ENCODE data around the gene CYP46A1. TPM values are rescaled to one million over a fixed set of nuclear protein-coding genes. Genes with fewer than 3 reads are reported as not detected.

CYP46A1 gene
- total and polyA plus RNA-seq, 2 donors, result 0.14 to 0.62 TPM

GRCh38 chr14:99689266-99690236 is 5.5 kb downstream of the CYP46A1 start:
- Histone ChIP-seq H3K27me3 (ENCODE audit: control insufficient read depth in 2 of 2, insufficient read depth in 1 of 2, low read length in 1 of 2) (peaks cover 4 to 51% of the 10 kb centered on the region in 2 donors), H3K4me1 (ENCODE audit: control insufficient read depth in 2 of 2, insufficient read depth in 2 of 2, low read length in 2 of 2) (peaks cover 7 to 19% of the 10 kb centered on the region in 2 donors), H3K4me3 (ENCODE audit: low read length in 2 of 2) (no peak overlapping the region), H3K9me3 (ENCODE audit: control insufficient read depth in 2 of 2, insufficient read depth in 1 of 2, low read length in 1 of 2) (no peaks in the 10 kb centered on the region), H3K27ac (ENCODE audit: low read depth in 1 of 2, low read length in 1 of 2) (no peak overlapping the region), H3K36me3 (ENCODE audit: control insufficient read depth in 2 of 2, insufficient read depth in 2 of 2, low read length in 1 of 2) (no peaks in the 10 kb centered on the region)
- no peak for DNase-seq (ENCODE audit: low read depth in 6 of 9, low spot score in 9 of 9)
- whole genome bisulfite sequencing, result 96% methylated on average over 11 of the region's 11 CpGs

- Histone ChIP-seq H3K27ac (ENCODE audit: low read depth in 1 of 2, low read length in 1 of 2) (no peak overlapping the region), H3K9me3 (ENCODE audit: control insufficient read depth in 2 of 2, insufficient read depth in 1 of 2, low read length in 1 of 2) (no peaks in the 10 kb centered on the region), H3K36me3 (ENCODE audit: control insufficient read depth in 2 of 2, insufficient read depth in 2 of 2, low read length in 1 of 2) (no peaks in the 10 kb centered on the region), H3K4me3 (ENCODE audit: low read length in 2 of 2) (no peak overlapping the region), H3K4me1 (ENCODE audit: control insufficient read depth in 2 of 2, insufficient read depth in 2 of 2, low read length in 2 of 2) (peaks cover 3 to 16% of the 10 kb centered on the region in 2 donors), H3K27me3 (ENCODE audit: control insufficient read depth in 2 of 2, insufficient read depth in 1 of 2, low read length in 1 of 2) (peaks cover 4 to 41% of the 10 kb centered on the region in 2 donors)
- no peak for DNase-seq (ENCODE audit: low read depth in 6 of 9, low spot score in 9 of 9)
- 87% methylated on average over 5 of the region's 5 CpGs for WGBS
Observed at GRCh38 chr14:99690636-99691035, 6.5 kb downstream of the CYP46A1 start.

- WGBS, result 92% methylated on average over 13 of the region's 13 CpGs
- peaks cover 3 to 15% of the 10 kb centered on the region in 2 donors for H3K4me1 ChIP-seq (ENCODE audit: control insufficient read depth in 2 of 2, insufficient read depth in 2 of 2, low read length in 2 of 2)
- H3K9me3 ChIP-seq (ENCODE audit: control insufficient read depth in 2 of 2, insufficient read depth in 1 of 2, low read length in 1 of 2), result no peaks in the 10 kb centered on the region
- no peaks in the 10 kb centered on the region for H3K36me3 ChIP-seq (ENCODE audit: control insufficient read depth in 2 of 2, insufficient read depth in 2 of 2, low read length in 1 of 2)
- no peak for DNase-seq (ENCODE audit: low read depth in 6 of 9, low spot score in 9 of 9)
- no peak overlapping the region for H3K4me3 ChIP-seq (ENCODE audit: low read length in 2 of 2)
- H3K27ac ChIP-seq (ENCODE audit: low read depth in 1 of 2, low read length in 1 of 2), result no peak overlapping the region
- peaks cover 4 to 37% of the 10 kb centered on the region in 2 donors for H3K27me3 ChIP-seq (ENCODE audit: control insufficient read depth in 2 of 2, insufficient read depth in 1 of 2, low read length in 1 of 2)
Observed at GRCh38 chr14:99691111-99691885, 7.2 kb downstream of the CYP46A1 start.

- Histone ChIP-seq H3K9me3 (ENCODE audit: control insufficient read depth in 2 of 2, insufficient read depth in 1 of 2, low read length in 1 of 2) (no peaks in the 10 kb centered on the region), H3K4me1 (ENCODE audit: control insufficient read depth in 2 of 2, insufficient read depth in 2 of 2, low read length in 2 of 2) (no peaks in the 10 kb centered on the region), H3K36me3 (ENCODE audit: control insufficient read depth in 2 of 2, insufficient read depth in 2 of 2, low read length in 1 of 2) (no peaks in the 10 kb centered on the region), H3K27me3 (ENCODE audit: control insufficient read depth in 2 of 2, insufficient read depth in 1 of 2, low read length in 1 of 2) (peaks cover 4 to 16% of the 10 kb centered on the region in 2 donors), H3K4me3 (ENCODE audit: low read length in 2 of 2) (no peak overlapping the region), H3K27ac (ENCODE audit: low read depth in 1 of 2, low read length in 1 of 2) (no peak overlapping the region)
- WGBS, result 96% methylated on average over 3 of the region's 3 CpGs
- DNase-seq (ENCODE audit: low read depth in 6 of 9, low spot score in 9 of 9), result no peak
Observed at GRCh38 chr14:99693918-99694317, 9.8 kb downstream of the CYP46A1 start.

GRCh38 chr14:99696929-99697328 is 12.8 kb downstream of the CYP46A1 start:
- no peak overlapping the region for H3K4me3 ChIP-seq (ENCODE audit: low read length in 2 of 2)
- 95% methylated on average over 4 of the region's 4 CpGs for WGBS
- DNase-seq (ENCODE audit: low read depth in 6 of 9, low spot score in 9 of 9), result no peak
- no peaks in the 10 kb centered on the region for H3K9me3 ChIP-seq (ENCODE audit: control insufficient read depth in 2 of 2, insufficient read depth in 1 of 2, low read length in 1 of 2)
- no peaks in the 10 kb centered on the region for H3K36me3 ChIP-seq (ENCODE audit: control insufficient read depth in 2 of 2, insufficient read depth in 2 of 2, low read length in 1 of 2)
- peaks cover 0 to under 1% of the 10 kb centered on the region in 2 donors for H3K27me3 ChIP-seq (ENCODE audit: control insufficient read depth in 2 of 2, insufficient read depth in 1 of 2, low read length in 1 of 2)
- no peaks in the 10 kb centered on the region for H3K4me1 ChIP-seq (ENCODE audit: control insufficient read depth in 2 of 2, insufficient read depth in 2 of 2, low read length in 2 of 2)
- H3K27ac ChIP-seq (ENCODE audit: low read depth in 1 of 2, low read length in 1 of 2), result no peak overlapping the region

- no peak for DNase-seq (ENCODE audit: low read depth in 6 of 9, low spot score in 9 of 9)
- Histone ChIP-seq H3K36me3 (ENCODE audit: control insufficient read depth in 2 of 2, insufficient read depth in 2 of 2, low read length in 1 of 2) (no peaks in the 10 kb centered on the region), H3K9me3 (ENCODE audit: control insufficient read depth in 2 of 2, insufficient read depth in 1 of 2, low read length in 1 of 2) (peaks cover 3 to 4% of the 10 kb centered on the region in 2 donors), H3K27me3 (ENCODE audit: control insufficient read depth in 2 of 2, insufficient read depth in 1 of 2, low read length in 1 of 2) (no peaks in the 10 kb centered on the region), H3K27ac (ENCODE audit: low read depth in 1 of 2, low read length in 1 of 2) (no peak overlapping the region), H3K4me1 (ENCODE audit: control insufficient read depth in 2 of 2, insufficient read depth in 2 of 2, low read length in 2 of 2) (no peaks in the 10 kb centered on the region), H3K4me3 (ENCODE audit: low read length in 2 of 2) (no peak overlapping the region)
- 82% methylated on average over 6 of the region's 6 CpGs for WGBS
Observed at GRCh38 chr14:99698236-99698635, 14.1 kb downstream of the CYP46A1 start.

- Histone ChIP-seq H3K4me3 (ENCODE audit: low read length in 2 of 2) (no peak overlapping the region), H3K36me3 (ENCODE audit: control insufficient read depth in 2 of 2, insufficient read depth in 2 of 2, low read length in 1 of 2) (no peaks in the 10 kb centered on the region), H3K9me3 (ENCODE audit: control insufficient read depth in 2 of 2, insufficient read depth in 1 of 2, low read length in 1 of 2) (peaks cover 6 to 8% of the 10 kb centered on the region in 2 donors), H3K27ac (ENCODE audit: low read depth in 1 of 2, low read length in 1 of 2) (no peak overlapping the region), H3K27me3 (ENCODE audit: control insufficient read depth in 2 of 2, insufficient read depth in 1 of 2, low read length in 1 of 2) (no peaks in the 10 kb centered on the region), H3K4me1 (ENCODE audit: control insufficient read depth in 2 of 2, insufficient read depth in 2 of 2, low read length in 2 of 2) (no peaks in the 10 kb centered on the region)
- WGBS, result 51% methylated on average over 5 of the region's 5 CpGs
- DNase-seq (ENCODE audit: low read depth in 6 of 9, low spot score in 9 of 9), result no peak
Observed at GRCh38 chr14:99698642-99699041, 14.5 kb downstream of the CYP46A1 start.

- Histone ChIP-seq H3K4me3 (ENCODE audit: low read length in 2 of 2) (no peak overlapping the region), H3K36me3 (ENCODE audit: control insufficient read depth in 2 of 2, insufficient read depth in 2 of 2, low read length in 1 of 2) (no peaks in the 10 kb centered on the region), H3K27me3 (ENCODE audit: control insufficient read depth in 2 of 2, insufficient read depth in 1 of 2, low read length in 1 of 2) (no peaks in the 10 kb centered on the region), H3K4me1 (ENCODE audit: control insufficient read depth in 2 of 2, insufficient read depth in 2 of 2, low read length in 2 of 2) (no peaks in the 10 kb centered on the region), H3K9me3 (ENCODE audit: control insufficient read depth in 2 of 2, insufficient read depth in 1 of 2, low read length in 1 of 2) (peaks cover 6 to 11% of the 10 kb centered on the region in 2 donors), H3K27ac (ENCODE audit: low read depth in 1 of 2, low read length in 1 of 2) (no peak overlapping the region)
- no peak for DNase-seq (ENCODE audit: low read depth in 6 of 9, low spot score in 9 of 9)
- WGBS, result 74% methylated on average over 12 of the region's 12 CpGs
Observed at GRCh38 chr14:99699085-99699760, 15.1 kb downstream of the CYP46A1 start.

Data from thymus (tissue), 11 donors.